Right cardiac atrium (tissue), 5 donors: ENCODE data around the gene LEMD1. TPM values are rescaled to one million over a fixed set of nuclear protein-coding genes. Genes with fewer than 3 reads are reported as not detected.

Source experiments
- ATAC-seq, 2 donors: fragments of 200-7000 bp; cut with Tn5 transposase; one replicate each; pipeline versions ENCODE4 v1.8.0 to v1.9.1; 2020; ENCODE audit warnings: moderate library complexity in 2 of 2, mild to moderate bottlenecking in 1 of 2
- DNase-seq, 3 donors: peaks; one replicate each; pipeline ENCODE4 v3.0.0-alpha.2; 2020
- H3K27ac ChIP-seq: one replicate; pipeline ENCODE4 v1.5.1; 2013; ENCODE audit warnings: mild to moderate bottlenecking, low read length, control low read depth, moderate library complexity
- H3K27me3 ChIP-seq: one replicate; pipeline ENCODE4 v1.6.1; 2013; ENCODE audit not compliant: control insufficient read depth, insufficient read depth
- H3K4me1 ChIP-seq: one replicate; pipeline ENCODE4 v1.6.1; 2013; ENCODE audit warnings: low read length; ENCODE audit not compliant: control insufficient read depth, insufficient read depth
- H3K4me3 ChIP-seq: one replicate; pipeline ENCODE4 v1.5.1; 2013; ENCODE audit warnings: low read length, control low read depth
- H3K9me3 ChIP-seq: one replicate; pipeline ENCODE4 v1.6.1; 2013; ENCODE audit warnings: low read length; ENCODE audit not compliant: control insufficient read depth
- WGBS: extraction: QIAGEN DNeasy Blood & Tissue Kit; methylation state at CpG from one replicate; pipeline ENCODE4 v1.1.7; 2013; 5-methylcytosine and 5-hydroxymethylcytosine counted together
- intact Hi-C, 4 donors: fragments of 100-400 bp; cut with DNase I; formaldehyde crosslinking; loops; one replicate each; pipeline versions ENCODE4 v1.11.0 to v1.14.0; 2022 to 2023
- polyA plus RNA-seq: library from polyadenylated mRNA; stranded (reverse); fragments of 200-250 nt; gene quantifications from one replicate; pipeline ENCODE4 v1.2.3, GENCODE V29; 2013
- total RNA-seq, 4 donors: library from RNA; stranded (reverse); fragmentation: NEBNext Ultra II Directional; extraction: Animal tissue kit (Norgen Biotek cat#: 25700); gene quantifications; one replicate each; pipeline ENCODE4 v1.2.1, GENCODE V29; 2021
- donor health status: healthy with polysubstance abuse.
- donor health status: DM: no; HTN: yes; CAD: no.
- donor health status: DM: no; HTN: no; CAD: no.
- donor health status: DM: no; HTN: yes; CAD: no; lungs with severe emphysema.
- donor health status: DM: yes; HTN: yes; CAD: no.

LEMD1 gene
- total and polyA plus RNA-seq, 5 donors = not detected

GRCh38 chr1:205359771-205360565 lies 61.9 kb downstream of the LEMD1 start:
- DNase-seq = no peak
- Histone ChIP-seq H3K27me3 (no peaks in the 10 kb centered on the region), H3K4me3 (no peak overlapping the region), H3K4me1 (no peaks in the 10 kb centered on the region), H3K27ac (no peak overlapping the region), H3K9me3 (no peaks in the 10 kb centered on the region)
- intact Hi-C loops = loop anchor here in 2 of 4 donors (5.0 to 10.0 kb wide), 3 partner anchors 55 to 127 kb away; no protein-coding TSS in a partner anchor
- peak in 1 of 2 donors; percentile 28 for ATAC-seq
- 52% methylated on average over 11 of the region's 11 CpGs for WGBS

GRCh38 chr1:205358579-205358978 lies 63.3 kb downstream of the LEMD1 start:
- H3K27me3 ChIP-seq = no peaks in the 10 kb centered on the region
- DNase-seq (no peak), ATAC-seq (no peak)
- intact Hi-C loops = loop anchor here in 2 of 4 donors (5.0 to 10.0 kb wide), 3 partner anchors 56 to 129 kb away; no protein-coding TSS in a partner anchor
- H3K9me3 ChIP-seq = no peaks in the 10 kb centered on the region
- H3K4me3 ChIP-seq = no peak overlapping the region
- H3K4me1 ChIP-seq = no peaks in the 10 kb centered on the region
- no peak overlapping the region for H3K27ac ChIP-seq

GRCh38 chr1:205357567-205357966 lies 64.3 kb downstream of the LEMD1 start:
- H3K4me3 ChIP-seq = no peak overlapping the region
- no peak overlapping the region for H3K27ac ChIP-seq
- no peaks in the 10 kb centered on the region for H3K9me3 ChIP-seq
- H3K27me3 ChIP-seq = no peaks in the 10 kb centered on the region
- intact Hi-C loops = loop anchor here in 2 of 4 donors (5.0 to 10.0 kb wide), 3 partner anchors 57 to 130 kb away; no protein-coding TSS in a partner anchor
- H3K4me1 ChIP-seq = no peaks in the 10 kb centered on the region
- ATAC-seq (no peak), DNase-seq (no peak)
- 88% methylated on average over 3 of the region's 3 CpGs for WGBS

GRCh38 chr1:205356440-205357139 lies 65.3 kb downstream of the LEMD1 start, which contains the start of gene KLHDC8A:
Gene KLHDC8A (minus strand): TSS chr1:205356922. CDS start chr1:205343604, 13,318 bp downstream.
- Histone ChIP-seq H3K27ac (no peak within 1 kb of the TSS), H3K4me3 (no peak within 1 kb of the TSS), H3K27me3 (no peaks in the 10 kb centered on the region), H3K4me1 (no peaks in the 10 kb centered on the region), H3K9me3 (no peaks in the 10 kb centered on the region)
- WGBS = 42% methylated on average over 20 of the region's 20 CpGs
- ATAC-seq (no peak), DNase-seq (no peak)
- intact Hi-C loops = loop anchor here in 2 of 4 donors (5.0 to 10.0 kb wide), 3 partner anchors 58 to 131 kb away; no protein-coding TSS in a partner anchor

GRCh38 chr1:205355075-205355453 lies 66.8 kb downstream of the LEMD1 start:
- no peaks in the 10 kb centered on the region for H3K9me3 ChIP-seq
- no peaks in the 10 kb centered on the region for H3K4me1 ChIP-seq
- DNase-seq = no peak
- WGBS = 73% methylated on average over 3 of the region's 3 CpGs
- intact Hi-C loops = loop anchor here in 3 of 4 donors (2.0 to 10.0 kb wide), 4 partner anchors 60 to 132 kb away; no protein-coding TSS in a partner anchor
- no peak overlapping the region for H3K4me3 ChIP-seq
- H3K27me3 ChIP-seq = no peaks in the 10 kb centered on the region
- peak in 1 of 2 donors; percentile 28 for ATAC-seq
- H3K27ac ChIP-seq = no peak overlapping the region

- ATAC-seq = peak; percentile 40 to 60
Observed at GRCh38 chr1:205354259-205355074, 67.4 kb downstream of the LEMD1 start.

GRCh38 chr1:205353612-205354011 lies 68.2 kb downstream of the LEMD1 start:
- H3K27ac ChIP-seq = no peak overlapping the region
- 90% methylated on average over 6 of the region's 6 CpGs for WGBS
- H3K4me1 ChIP-seq = no peaks in the 10 kb centered on the region
- intact Hi-C loops = loop anchor here in 3 of 4 donors (2.0 to 10.0 kb wide), 3 partner anchors 61 to 131 kb away; no protein-coding TSS in a partner anchor
- DNase-seq = no peak
- ATAC-seq = no peak
- no peaks in the 10 kb centered on the region for H3K27me3 ChIP-seq
- no peaks in the 10 kb centered on the region for H3K9me3 ChIP-seq
- H3K4me3 ChIP-seq = no peak overlapping the region

More at GRCh38 chr1:205354259-205355074, 67.4 kb downstream of the LEMD1 start:
- H3K27ac ChIP-seq = no peak overlapping the region
- intact Hi-C loops = loop anchor here in 3 of 4 donors (2.0 to 10.0 kb wide), 4 partner anchors 60 to 133 kb away; no protein-coding TSS in a partner anchor
- no peak overlapping the region for H3K4me3 ChIP-seq
- H3K4me1 ChIP-seq = no peaks in the 10 kb centered on the region
- H3K9me3 ChIP-seq = no peaks in the 10 kb centered on the region
- WGBS = 37% methylated on average over 5 of the region's 5 CpGs
- H3K27me3 ChIP-seq = no peaks in the 10 kb centered on the region
- peak in 2 of 3 donors; percentile 34 to 68 for DNase-seq

- Histone ChIP-seq H3K27me3 (no peaks in the 10 kb centered on the region), H3K27ac (no peak overlapping the region), H3K4me3 (no peak overlapping the region), H3K9me3 (no peaks in the 10 kb centered on the region), H3K4me1 (no peaks in the 10 kb centered on the region)
- intact Hi-C loops = loop anchor here in 2 of 4 donors (10.0 kb wide), 2 partner anchors 62 to 132 kb away; no protein-coding TSS in a partner anchor
- no peak for DNase-seq
- no peak for ATAC-seq
- WGBS = 85% methylated on average over 4 of the region's 4 CpGs
Observed at GRCh38 chr1:205353191-205353590, 68.7 kb downstream of the LEMD1 start.

GRCh38 chr1:205351984-205352713 lies 69.7 kb downstream of the LEMD1 start:
- intact Hi-C loops = loop anchor here in 2 of 4 donors (10.0 kb wide), 2 partner anchors 63 to 133 kb away; no protein-coding TSS in a partner anchor
- no peak overlapping the region for H3K4me3 ChIP-seq
- H3K4me1 ChIP-seq = no peaks in the 10 kb centered on the region
- DNase-seq (peak in 1 of 3 donors; percentile 58), ATAC-seq (no peak)
- 90% methylated on average over 11 of the region's 11 CpGs for WGBS
- H3K27me3 ChIP-seq = no peaks in the 10 kb centered on the region
- no peaks in the 10 kb centered on the region for H3K9me3 ChIP-seq
- no peak overlapping the region for H3K27ac ChIP-seq
